Left cardiac atrium (tissue), 2 donors: ENCODE measurements around the gene KLHL7. TPM values are rescaled to one million over a fixed set of nuclear protein-coding genes. Genes with fewer than 3 reads are reported as not detected.

Experiments used
- total RNA-seq, 2 donors: library from RNA; stranded (reverse); fragmentation: NEBNext Ultra II Directional; extraction: Animal tissue kit (Norgen Biotek cat#: 25700); gene quantifications; one replicate each; pipeline ENCODE4 v1.2.1, GENCODE V29; 2021
- donor health status: DM: no; HTN: yes; CAD: no; lungs with severe emphysema.
- donor health status: DM: yes; HTN: yes; CAD: no.

KLHL7 gene
- total RNA-seq, 2 donors from 2014 or later = 68.3 to 81.6 TPM

Other genes starting within 250 kb of the KLHL7 start
- 10 to 100 TPM; 36.6 to 37.1 TPM for gene HYCC1, start 91.7 kb upstream of the KLHL7 start, total RNA-seq
- 10 to 100 TPM; 21.8 to 23.3 TPM for gene NUP42, start 76.3 kb downstream of the KLHL7 start, total RNA-seq
- gene GPNMB, start 141.0 kb downstream of the KLHL7 start, total RNA-seq = 100 to 1,000 TPM; 109 to 134 TPM
- 10 to 100 TPM; 78.3 to 78.7 TPM for gene MALSU1, start 193.6 kb downstream of the KLHL7 start, total RNA-seq